VCaP (cell line): Measurements from ENCODE around the gene ZNF646.

Source experiments
- H3K27ac ChIP-seq: fragments of 450-650 bp; 2 replicates; pipeline ENCODE4 v1.5.1; 2017
- CTCF ChIP-seq: fragments of 450-650 bp; conservative IDR thresholded peaks from 2 replicates; pipeline ENCODE4 v1.5.1; 2017; ENCODE audit warnings: mild to moderate bottlenecking, moderate library complexity

The ZNF646 gene

GRCh38 chr16:31087481-31087880 lies 13.3 kb downstream of the ZNF646 start:
- no peak overlapping the region for H3K27ac ChIP-seq
- TF ChIP-seq CTCF, result no peak

GRCh38 chr16:31087971-31088370 lies 13.7 kb downstream of the ZNF646 start:
- TF ChIP-seq CTCF, result no peak
- no peak overlapping the region for H3K27ac ChIP-seq

GRCh38 chr16:31088459-31089183 lies 14.4 kb downstream of the ZNF646 start, which contains the start of gene PRSS53:
TSS of gene PRSS53 (minus strand) at chr16:31088943. CDS start at chr16:31088809, 134 bp downstream.
- no peak for TF ChIP-seq CTCF
- no peak within 1 kb of the TSS for H3K27ac ChIP-seq

- H3K27ac ChIP-seq, result no peak overlapping the region
- TF ChIP-seq CTCF, result no peak
Measured at GRCh38 chr16:31089199-31089598, 15.0 kb downstream of the ZNF646 start.

- TF ChIP-seq CTCF, result no peak
- H3K27ac ChIP-seq, result no peak overlapping the region
Measured at GRCh38 chr16:31090540-31090939, 16.3 kb downstream of the ZNF646 start.

GRCh38 chr16:31092330-31092729 lies 18.1 kb downstream of the ZNF646 start:
- no peak overlapping the region for H3K27ac ChIP-seq
- TF ChIP-seq CTCF, result no peak

- peak overlapping the region; percentile 76 for H3K27ac ChIP-seq
- TF ChIP-seq CTCF, result no peak
Measured at GRCh38 chr16:31093132-31093703, 19.0 kb downstream of the ZNF646 start.
